Esophagus muscularis mucosa (tissue), 4 donors: ENCODE measurements around the gene CLUH. TPM values are rescaled to one million over a fixed set of nuclear protein-coding genes. Genes with fewer than 3 reads are reported as not detected.
"Not testable (repeated sequence)": the region's sequence is repeated elsewhere in the genome, so short reads cannot be mapped to it uniquely, and the experiment has no call there.

Experiments
- DNase-seq: peaks from one replicate; pipeline ENCODE4 v3.0.0-alpha.2; 2017; ENCODE audit errors: extremely low spot score
- H3K27ac ChIP-seq, 4 donors: fragments of 200-600 bp; sonication (generic); replicated peaks in 1 of 4; 1 replicate in 3 of 4; 2 replicates in 1 of 4; pipeline ENCODE4 v1.5.1; 2016 to 2019; ENCODE audit warnings: mild to moderate bottlenecking in 1 of 4
- H3K27me3 ChIP-seq, 4 donors: fragments of 200-600 bp; sonication (generic); one replicate each; pipeline versions ENCODE4 v1.5.1 to v1.6.0; 2016 to 2019
- H3K36me3 ChIP-seq, 4 donors: fragments of 200-600 bp; sonication (generic); one replicate each; pipeline ENCODE4 v1.5.1; 2016 to 2019
- H3K4me1 ChIP-seq, 4 donors: fragments of 200-600 bp; sonication (generic); one replicate each; pipeline ENCODE4 v1.5.1; 2016 to 2019
- H3K4me3 ChIP-seq, 4 donors: fragments of 200-600 bp; sonication (generic); 1 replicate in 2 of 4; 2 replicates in 2 of 4; pipeline ENCODE4 v1.5.1; 2016 to 2019; ENCODE audit warnings: mild to moderate bottlenecking in 4 of 4, moderate library complexity in 1 of 4
- H3K9me3 ChIP-seq, 4 donors: fragments of 200-600 bp; sonication (generic); 1 replicate in 3 of 4; 2 replicates in 1 of 4; pipeline ENCODE4 v1.5.1; 2016 to 2019
- EP300 ChIP-seq: sonication (generic); formaldehyde crosslinking; IDR thresholded peaks from one replicate; pipeline ENCODE4 v1.6.1; 2017; ENCODE audit warnings: antibody characterized with exemption
- POLR2A ChIP-seq: fragments of 450-650 bp; IDR thresholded peaks from one replicate; pipeline ENCODE4 v1.6.1; 2017; ENCODE audit warnings: antibody characterized with exemption, moderate library complexity, mild to moderate bottlenecking, low read depth
- POLR2AphosphoS5 ChIP-seq, 2 donors: sonication (generic); formaldehyde crosslinking; IDR thresholded peaks; one replicate each; pipeline ENCODE4 v1.6.1; 2017; ENCODE audit warnings: antibody characterized with exemption in 2 of 2
- WGBS: methylation state at CpG from one replicate; pipeline ENCODE4 v1.1.5; 2018; 5-methylcytosine and 5-hydroxymethylcytosine counted together
- intact Hi-C: fragments of 100-400 bp; cut with DNase I; formaldehyde crosslinking; loops from one replicate; pipeline ENCODE4 v1.15.1; 2023
- total RNA-seq, 4 donors: library from RNA; depleted of rRNA; stranded (reverse); fragments of >200 nt; gene quantifications; one replicate each; pipeline versions ENCODE4 v1.1.0 to v1.2.1, GENCODE V29; 2016
- TF ChIP-seq, protein P1 (sequence below), 3 experiments: fragments of 200-600 bp in 2 of 3; fragments of 450-650 bp in 1 of 3; sonication (generic) in 2 of 3; IDR thresholded peaks; one replicate each; pipeline ENCODE4 v1.5.1; 2017 to 2019; ENCODE audit warnings: antibody characterized with exemption in 3 of 3, mild to moderate bottlenecking in 2 of 3, moderate library complexity in 1 of 3

The CLUH gene
- total RNA-seq, 4 donors from 2014 or later = 42.8 to 92.9 (median 62.9) TPM

DNA sequence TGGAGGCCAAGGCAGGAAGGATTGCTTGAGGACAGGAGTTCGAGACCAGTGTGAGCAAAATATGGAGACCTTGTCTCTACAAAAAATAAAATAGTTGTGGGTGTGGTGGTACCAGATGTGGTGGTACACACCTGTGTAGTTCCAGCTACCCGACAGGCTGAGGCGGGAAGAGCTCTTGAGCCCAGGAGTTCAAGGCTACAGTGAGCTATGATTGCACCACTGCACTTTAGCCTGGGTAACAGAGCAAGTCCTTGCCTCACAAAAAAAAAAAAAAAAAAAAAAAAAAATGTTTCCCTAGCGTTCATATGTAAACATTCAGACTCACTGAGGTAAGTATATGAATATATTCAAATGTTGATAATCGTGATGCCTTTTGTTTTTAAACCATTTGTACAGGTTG, 39.5 kb downstream of the CLUH start:
- intact Hi-C loops = no loop called here
- H3K4me1 ChIP-seq = no peaks in the 10 kb centered on the region
- H3K36me3 ChIP-seq = peaks cover 60 to 95% (median 87%) of the 10 kb centered on the region in 4 donors
- DNase-seq = no peak
- no peaks in the 10 kb centered on the region for H3K27me3 ChIP-seq
- H3K27ac ChIP-seq = no peak overlapping the region
- H3K4me3 ChIP-seq = no peak overlapping the region
- TF ChIP-seq, protein P1, sequence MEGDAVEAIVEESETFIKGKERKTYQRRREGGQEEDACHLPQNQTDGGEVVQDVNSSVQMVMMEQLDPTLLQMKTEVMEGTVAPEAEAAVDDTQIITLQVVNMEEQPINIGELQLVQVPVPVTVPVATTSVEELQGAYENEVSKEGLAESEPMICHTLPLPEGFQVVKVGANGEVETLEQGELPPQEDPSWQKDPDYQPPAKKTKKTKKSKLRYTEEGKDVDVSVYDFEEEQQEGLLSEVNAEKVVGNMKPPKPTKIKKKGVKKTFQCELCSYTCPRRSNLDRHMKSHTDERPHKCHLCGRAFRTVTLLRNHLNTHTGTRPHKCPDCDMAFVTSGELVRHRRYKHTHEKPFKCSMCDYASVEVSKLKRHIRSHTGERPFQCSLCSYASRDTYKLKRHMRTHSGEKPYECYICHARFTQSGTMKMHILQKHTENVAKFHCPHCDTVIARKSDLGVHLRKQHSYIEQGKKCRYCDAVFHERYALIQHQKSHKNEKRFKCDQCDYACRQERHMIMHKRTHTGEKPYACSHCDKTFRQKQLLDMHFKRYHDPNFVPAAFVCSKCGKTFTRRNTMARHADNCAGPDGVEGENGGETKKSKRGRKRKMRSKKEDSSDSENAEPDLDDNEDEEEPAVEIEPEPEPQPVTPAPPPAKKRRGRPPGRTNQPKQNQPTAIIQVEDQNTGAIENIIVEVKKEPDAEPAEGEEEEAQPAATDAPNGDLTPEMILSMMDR (IDR thresholded peaks at IDR 0.05) = no peak
- TF ChIP-seq POLR2A = no peak
- no peak for TF ChIP-seq POLR2AphosphoS5 (IDR thresholded peaks at IDR 0.05)
- TF ChIP-seq EP300 = no peak
- WGBS = 90% methylated on average over 5 of the region's 5 CpGs
- H3K9me3 ChIP-seq = no peaks in the 10 kb centered on the region

DNA sequence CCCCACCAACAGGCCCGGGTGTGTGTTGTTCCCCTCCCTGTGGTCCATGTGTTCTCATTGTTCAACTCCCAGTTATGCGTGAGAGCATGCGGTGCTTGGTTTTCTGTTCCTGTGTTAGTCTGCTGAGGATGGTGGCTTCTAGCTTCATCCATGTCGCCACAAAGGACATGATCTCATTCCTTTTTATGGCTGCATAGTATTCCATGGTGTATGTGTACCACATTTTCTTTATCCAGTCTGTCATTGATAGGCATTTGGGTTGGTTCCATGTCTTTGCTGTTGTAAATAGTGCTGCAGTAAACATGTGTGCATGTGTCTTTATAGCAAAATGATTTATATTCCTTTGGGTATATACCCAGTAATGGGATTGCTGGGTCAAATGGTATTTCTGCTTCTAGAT, 51.2 kb downstream of the CLUH start:
- WGBS = 100% methylated on average over 4 of the region's 4 CpGs
- H3K9me3 ChIP-seq, H3K4me3 ChIP-seq, intact Hi-C loops, DNase-seq, H3K36me3 ChIP-seq, H3K27ac ChIP-seq, H3K27me3 ChIP-seq: not testable (repeated sequence)
- peaks cover 0 to 42% (median 16%) of the 10 kb centered on the region in 4 donors for H3K4me1 ChIP-seq

DNA sequence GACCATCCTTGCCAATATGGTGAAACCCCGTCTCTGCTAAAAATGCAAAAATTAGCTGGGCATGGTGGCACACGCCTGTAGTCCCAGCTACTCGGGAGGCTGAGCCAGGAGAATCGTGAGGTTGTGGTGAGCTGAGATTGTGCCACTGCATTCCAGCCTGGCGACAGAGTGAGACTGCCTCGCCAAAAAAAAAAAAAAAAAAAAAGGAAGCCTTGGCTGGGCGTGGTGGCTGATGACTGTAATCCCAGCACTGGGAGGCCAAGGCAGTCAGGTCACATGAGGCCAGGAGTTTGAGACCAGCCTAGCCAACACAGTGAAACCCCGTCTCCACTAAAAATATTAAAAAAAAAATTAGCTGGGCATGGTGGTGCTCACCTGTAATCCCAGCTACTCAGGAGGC, 52.2 kb downstream of the CLUH start:
- H3K4me1 ChIP-seq = peaks cover 0 to 42% (median 15%) of the 10 kb centered on the region in 4 donors
- H3K4me3 ChIP-seq, H3K9me3 ChIP-seq, H3K36me3 ChIP-seq, H3K27ac ChIP-seq, DNase-seq, H3K27me3 ChIP-seq: not testable (repeated sequence)
- WGBS = 49% methylated on average over 7 of the region's 8 CpGs
- intact Hi-C loops = loop anchor here (10.0 kb wide), 1 partner anchor 55 kb away; no protein-coding TSS in a partner anchor

- H3K4me1 ChIP-seq = peaks cover 0 to 33% (median 16%) of the 10 kb centered on the region in 4 donors
- WGBS = 0% methylated on average over 1 of the region's 1 CpG
- H3K36me3 ChIP-seq = peaks cover 0 to 18% (median 15%) of the 10 kb centered on the region in 4 donors
- H3K4me3 ChIP-seq = no peak overlapping the region
- H3K27me3 ChIP-seq = no peaks in the 10 kb centered on the region
- no peak for TF ChIP-seq POLR2A
- TF ChIP-seq EP300 = no peak
- TF ChIP-seq POLR2AphosphoS5 (IDR thresholded peaks at IDR 0.05) = no peak
- TF ChIP-seq, protein P1 (IDR thresholded peaks at IDR 0.05) = no peak
- H3K27ac ChIP-seq = no peak overlapping the region
- intact Hi-C loops = loop anchor here (10.0 kb wide), 1 partner anchor 51 kb away; no protein-coding TSS in a partner anchor
- no peak for DNase-seq
- no peaks in the 10 kb centered on the region for H3K9me3 ChIP-seq
Measured at GRCh38 chr17:2656283-2656682, 55.3 kb downstream of the CLUH start.

DNA sequence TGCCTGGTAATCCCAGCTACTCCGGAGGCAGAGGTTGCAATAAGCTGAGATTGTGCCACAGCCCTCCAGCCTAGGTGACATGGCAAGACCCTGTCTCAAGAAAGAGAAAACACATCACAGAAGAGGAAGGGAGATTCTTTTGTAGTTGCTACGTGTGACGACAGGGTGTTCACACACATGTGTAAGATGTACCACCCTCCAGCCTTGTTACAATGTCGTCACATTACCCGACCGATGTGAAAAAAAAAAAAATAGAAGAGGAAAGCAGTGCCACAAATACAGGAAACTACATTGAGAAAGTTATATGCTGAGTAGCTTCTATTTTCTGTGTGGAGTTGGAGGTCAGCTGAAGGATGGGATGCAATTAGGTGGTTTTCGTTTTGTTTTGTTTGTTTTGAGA, 56.0 kb downstream of the CLUH start:
- Histone ChIP-seq H3K36me3 (peaks cover 0 to 18% (median 15%) of the 10 kb centered on the region in 4 donors), H3K27ac (no peak overlapping the region), H3K9me3 (no peaks in the 10 kb centered on the region), H3K27me3 (no peaks in the 10 kb centered on the region), H3K4me3 (no peak overlapping the region), H3K4me1 (peaks cover 0 to 33% (median 20%) of the 10 kb centered on the region in 4 donors)
- DNase-seq = no peak
- TF ChIP-seq, protein P1 (IDR thresholded peaks at IDR 0.05) = no peak
- no peak for TF ChIP-seq POLR2AphosphoS5 (IDR thresholded peaks at IDR 0.05)
- TF ChIP-seq EP300 = no peak
- no peak for TF ChIP-seq POLR2A
- WGBS = 63% methylated on average over 7 of the region's 7 CpGs
- intact Hi-C loops = loop anchor here (10.0 kb wide), 1 partner anchor 51 kb away; no protein-coding TSS in a partner anchor

DNA sequence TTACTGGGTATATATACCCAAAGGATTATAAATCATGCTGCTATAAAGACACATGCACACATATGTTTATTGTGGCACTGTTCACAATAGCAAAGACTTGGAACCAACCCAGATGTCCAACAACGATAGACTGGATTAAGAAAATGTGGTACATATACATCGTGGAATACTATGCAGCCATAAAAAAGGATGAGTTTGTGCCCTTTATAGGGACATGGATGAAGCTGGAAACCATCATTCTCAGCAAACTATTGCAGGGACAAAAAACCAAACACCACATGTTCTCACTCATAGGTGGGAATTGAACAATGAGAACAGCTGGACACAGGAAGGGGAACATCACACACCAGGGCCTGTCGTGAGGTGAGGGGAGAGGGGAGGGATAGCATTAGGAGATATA, 58.7 kb downstream of the CLUH start:
- not testable (repeated sequence) for H3K9me3 ChIP-seq, DNase-seq, H3K27ac ChIP-seq, H3K27me3 ChIP-seq, H3K4me3 ChIP-seq
- intact Hi-C loops = loop anchor here (10.0 kb wide), 1 partner anchor 48 kb away; no protein-coding TSS in a partner anchor
- Histone ChIP-seq H3K4me1 (peaks cover 0 to 16% (median 4%) of the 10 kb centered on the region in 4 donors), H3K36me3 (peaks cover 0 to 26% (median 12%) of the 10 kb centered on the region in 4 donors)
- 91% methylated on average over 3 of the region's 3 CpGs for WGBS
